Renal cortex interstitium (tissue), 11 donors: ENCODE measurements around the gene SERPINE3. TPM values are rescaled to one million over a fixed set of nuclear protein-coding genes. Genes with fewer than 3 reads are reported as not detected.

ENCODE experiments used
- DNase-seq, 11 donors: peaks; one replicate each; pipeline ENCODE4 v3.0.0-alpha.2; 2013; ENCODE audit warnings: low read depth in 9 of 11, low spot score in 4 of 11; ENCODE audit errors: extremely low read depth in 1 of 11
- polyA plus RNA-seq, 3 donors: library from polyadenylated mRNA; unstranded; fragments of 120-200 nt; gene quantifications; one replicate each; pipeline ENCODE4 v1.2.1, GENCODE V29; 2013; ENCODE audit not compliant: insufficient read length in 3 of 3

The SERPINE3 gene
- polyA plus RNA-seq, 3 donors = 0.26 to 1.4 (median 0.65) TPM

GRCh38 chr13:51325837-51326236 lies 13.7 kb upstream of the SERPINE3 start:
- DNase-seq = no peak

- no peak for DNase-seq
Measured at GRCh38 chr13:51326777-51327176, 12.7 kb upstream of the SERPINE3 start.

- no peak for DNase-seq
Measured at GRCh38 chr13:51327961-51328360, 11.5 kb upstream of the SERPINE3 start.

- no peak for DNase-seq
Measured at GRCh38 chr13:51328488-51328887, 11.0 kb upstream of the SERPINE3 start.

GRCh38 chr13:51329606-51330005 lies 9.9 kb upstream of the SERPINE3 start:
- DNase-seq = no peak

GRCh38 chr13:51330791-51331190 lies 8.7 kb upstream of the SERPINE3 start:
- DNase-seq = no peak

GRCh38 chr13:51331354-51331861 lies 8.1 kb upstream of the SERPINE3 start:
- no peak for DNase-seq

- no peak for DNase-seq
Measured at GRCh38 chr13:51332566-51333361, 6.7 kb upstream of the SERPINE3 start.

- no peak for DNase-seq
Measured at GRCh38 chr13:51333421-51333820, 6.1 kb upstream of the SERPINE3 start.

- DNase-seq = no peak
Measured at GRCh38 chr13:51333826-51334225, 5.7 kb upstream of the SERPINE3 start.

GRCh38 chr13:51336746-51337145 lies 2.7 kb upstream of the SERPINE3 start:
- DNase-seq = no peak

GRCh38 chr13:51339952-51340732 lies 651 bp downstream of the SERPINE3 start:
- DNase-seq = no peak

- DNase-seq = no peak
Measured at GRCh38 chr13:51341232-51341631, 1.7 kb downstream of the SERPINE3 start.

GRCh38 chr13:51341791-51342190 lies 2.3 kb downstream of the SERPINE3 start:
- DNase-seq = no peak

GRCh38 chr13:51342706-51343105 lies 3.2 kb downstream of the SERPINE3 start:
- no peak for DNase-seq

GRCh38 chr13:51343475-51343874 lies 4.0 kb downstream of the SERPINE3 start:
- no peak for DNase-seq

- no peak for DNase-seq
Measured at GRCh38 chr13:51346397-51346796, 6.9 kb downstream of the SERPINE3 start.

- DNase-seq = no peak
Measured at GRCh38 chr13:51347099-51347498, 7.6 kb downstream of the SERPINE3 start.

GRCh38 chr13:51348069-51348967 lies 8.8 kb downstream of the SERPINE3 start:
- no peak for DNase-seq
